SU-DHL-6 (cell line): Measurements from ENCODE around the gene CCT4.
"Not testable (repeated sequence)": the region's sequence is repeated elsewhere in the genome, so short reads cannot be mapped to it uniquely, and the experiment has no call there.

Experiments
- H2AFZ ChIP-seq: fragments of 200-600 bp; sonication (generic); 2 replicates; pipeline ENCODE4 v1.6.1; 2014; ENCODE audit warnings: low read depth, mild to moderate bottlenecking, moderate library complexity, mixed read lengths, antibody characterized with exemption, low read length; ENCODE audit not compliant: severe bottlenecking
- H3F3A ChIP-seq: fragments of 200-600 bp; shearing (Covaris generic); 2 replicates; pipeline ENCODE4 v1.6.0; 2016; ENCODE audit warnings: antibody characterized with exemption, mild to moderate bottlenecking; ENCODE audit not compliant: insufficient read depth
- H3K27ac ChIP-seq: fragments of 200-600 bp; sonication (generic); 2 replicates; pipeline ENCODE4 v1.5.1; 2016; ENCODE audit warnings: low read depth, mild to moderate bottlenecking, low read length, moderate library complexity, mixed read lengths
- H3K27me3 ChIP-seq: fragments of 200-600 bp; sonication (generic), shearing (Covaris generic); 2 replicates; pipeline ENCODE4 v1.6.0; 2014; ENCODE audit warnings: mild to moderate bottlenecking, low read length
- H3K36me3 ChIP-seq: fragments of 200-600 bp; sonication (generic); 2 replicates; pipeline ENCODE4 v1.6.1; 2014; ENCODE audit warnings: mild to moderate bottlenecking, low read length, mixed read lengths
- H3K4me2 ChIP-seq: fragments of 300-600, 200-600 bp; shearing (Covaris generic), sonication (generic); 2 replicates; pipeline ENCODE4 v1.6.0; 2014; ENCODE audit warnings: low read length, low read depth, mild to moderate bottlenecking; ENCODE audit not compliant: poor library complexity, severe bottlenecking
- H3K4me3 ChIP-seq: fragments of 200-600 bp; sonication (generic); 2 replicates; pipeline ENCODE4 v1.5.1; 2014; ENCODE audit warnings: antibody characterized with exemption, low read length, mild to moderate bottlenecking, mixed read lengths; ENCODE audit not compliant: insufficient read depth, poor library complexity, severe bottlenecking
- H3K79me2 ChIP-seq: fragments of 200-600 bp; sonication (generic); 2 replicates; pipeline ENCODE4 v1.6.1; 2014; ENCODE audit warnings: mild to moderate bottlenecking, low read length, moderate library complexity; ENCODE audit not compliant: insufficient read depth
- H3K9ac ChIP-seq: fragments of 200-600 bp; sonication (generic); 2 replicates; pipeline ENCODE4 v1.7.0; 2014; ENCODE audit warnings: mild to moderate bottlenecking, low read length
- H3K9me2 ChIP-seq: fragments of 200-600 bp; sonication (generic); replicated peaks from 2 replicates; pipeline ENCODE4 v1.6.1; 2014; ENCODE audit warnings: low read length; ENCODE audit not compliant: insufficient read depth
- H3K9me3 ChIP-seq: fragments of 200-600 bp; sonication (generic); 2 replicates; pipeline ENCODE4 v1.6.1; 2014; ENCODE audit warnings: low read length, mixed read lengths; ENCODE audit not compliant: insufficient read depth
- H4K20me1 ChIP-seq: fragments of 200-600 bp; sonication (generic); 2 replicates; pipeline ENCODE4 v1.6.1; 2014; ENCODE audit warnings: low read depth, mild to moderate bottlenecking, antibody characterized with exemption, low read length, moderate library complexity, mixed read lengths
- EZH2phosphoT487 ChIP-seq: fragments of 200-600 bp; sonication (generic), shearing (Covaris generic); conservative IDR thresholded peaks from 2 replicates; pipeline ENCODE4 v1.6.1; 2018; ENCODE audit warnings: mild to moderate bottlenecking, antibody characterized with exemption, low read length, moderate library complexity, mixed read lengths
- TF ChIP-seq, protein P1 (sequence below): fragments of 200-600 bp; sonication (generic); IDR thresholded peaks from one replicate; pipeline ENCODE4 v1.5.1; 2017; ENCODE audit warnings: antibody characterized with exemption, mild to moderate bottlenecking, low read length, moderate library complexity; ENCODE audit not compliant: insufficient read depth, poor library complexity, severe bottlenecking

Gene CCT4

DNA sequence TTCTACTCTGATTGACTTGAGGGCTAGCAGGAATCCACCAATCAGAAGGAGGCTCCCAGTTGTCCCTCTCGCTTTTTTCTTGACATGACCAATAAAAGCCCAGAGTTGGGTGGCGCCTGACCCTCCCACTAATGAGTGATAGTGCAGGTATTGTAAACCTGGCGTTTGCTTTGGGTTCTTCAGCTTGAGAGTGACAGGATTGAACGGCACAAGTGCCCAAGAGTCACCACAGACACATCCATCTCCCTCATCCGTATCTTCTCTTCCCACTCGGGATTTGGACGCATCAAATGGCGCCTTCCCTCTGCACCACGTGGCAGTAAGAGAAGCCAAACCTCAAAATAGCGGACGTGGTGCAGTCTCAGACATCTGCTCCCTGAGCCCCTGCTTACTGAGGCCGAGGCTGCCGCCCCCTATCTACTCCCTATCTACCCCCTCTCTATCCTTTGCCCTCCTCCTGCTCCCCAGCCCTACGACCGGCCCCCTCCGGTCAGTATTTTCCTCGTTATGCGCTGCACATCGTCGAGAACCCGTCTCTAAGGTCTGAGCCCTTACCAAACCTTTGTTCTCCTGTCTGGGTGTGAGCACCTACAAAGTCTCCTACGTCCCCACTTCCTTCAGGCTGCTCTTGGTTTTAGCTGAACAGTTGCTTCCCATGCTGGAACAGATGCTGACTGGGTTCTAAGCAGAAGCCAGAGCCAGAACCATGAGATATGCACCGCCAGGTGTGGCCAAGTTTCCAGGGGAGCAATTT is 33.7 kb downstream of the CCT4 start:
- Histone ChIP-seq H3K36me3 (no peaks in the 10 kb centered on the region), H3K27me3 (no peaks in the 10 kb centered on the region), H3K9me3 (no peaks in the 10 kb centered on the region), H2AFZ (peak overlapping the region; percentile 79), H3K4me2 (peak overlapping the region; percentile 82), H3K9me2 (no peaks in the 10 kb centered on the region), H3K4me3 (peak overlapping the region; percentile 78), H3K27ac (peak overlapping the region; percentile 77), H4K20me1 (no peaks in the 10 kb centered on the region), H3F3A (0 out of 2 replicates have a peak, but pooled peaks cover 3% of the 10 kb centered on the region), H3K9ac (peak overlapping the region; percentile 69), H3K79me2 (no peaks in the 10 kb centered on the region)
- TF ChIP-seq EZH2phosphoT487, result no peak
- TF ChIP-seq, protein P1, sequence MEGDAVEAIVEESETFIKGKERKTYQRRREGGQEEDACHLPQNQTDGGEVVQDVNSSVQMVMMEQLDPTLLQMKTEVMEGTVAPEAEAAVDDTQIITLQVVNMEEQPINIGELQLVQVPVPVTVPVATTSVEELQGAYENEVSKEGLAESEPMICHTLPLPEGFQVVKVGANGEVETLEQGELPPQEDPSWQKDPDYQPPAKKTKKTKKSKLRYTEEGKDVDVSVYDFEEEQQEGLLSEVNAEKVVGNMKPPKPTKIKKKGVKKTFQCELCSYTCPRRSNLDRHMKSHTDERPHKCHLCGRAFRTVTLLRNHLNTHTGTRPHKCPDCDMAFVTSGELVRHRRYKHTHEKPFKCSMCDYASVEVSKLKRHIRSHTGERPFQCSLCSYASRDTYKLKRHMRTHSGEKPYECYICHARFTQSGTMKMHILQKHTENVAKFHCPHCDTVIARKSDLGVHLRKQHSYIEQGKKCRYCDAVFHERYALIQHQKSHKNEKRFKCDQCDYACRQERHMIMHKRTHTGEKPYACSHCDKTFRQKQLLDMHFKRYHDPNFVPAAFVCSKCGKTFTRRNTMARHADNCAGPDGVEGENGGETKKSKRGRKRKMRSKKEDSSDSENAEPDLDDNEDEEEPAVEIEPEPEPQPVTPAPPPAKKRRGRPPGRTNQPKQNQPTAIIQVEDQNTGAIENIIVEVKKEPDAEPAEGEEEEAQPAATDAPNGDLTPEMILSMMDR, result no peak

DNA sequence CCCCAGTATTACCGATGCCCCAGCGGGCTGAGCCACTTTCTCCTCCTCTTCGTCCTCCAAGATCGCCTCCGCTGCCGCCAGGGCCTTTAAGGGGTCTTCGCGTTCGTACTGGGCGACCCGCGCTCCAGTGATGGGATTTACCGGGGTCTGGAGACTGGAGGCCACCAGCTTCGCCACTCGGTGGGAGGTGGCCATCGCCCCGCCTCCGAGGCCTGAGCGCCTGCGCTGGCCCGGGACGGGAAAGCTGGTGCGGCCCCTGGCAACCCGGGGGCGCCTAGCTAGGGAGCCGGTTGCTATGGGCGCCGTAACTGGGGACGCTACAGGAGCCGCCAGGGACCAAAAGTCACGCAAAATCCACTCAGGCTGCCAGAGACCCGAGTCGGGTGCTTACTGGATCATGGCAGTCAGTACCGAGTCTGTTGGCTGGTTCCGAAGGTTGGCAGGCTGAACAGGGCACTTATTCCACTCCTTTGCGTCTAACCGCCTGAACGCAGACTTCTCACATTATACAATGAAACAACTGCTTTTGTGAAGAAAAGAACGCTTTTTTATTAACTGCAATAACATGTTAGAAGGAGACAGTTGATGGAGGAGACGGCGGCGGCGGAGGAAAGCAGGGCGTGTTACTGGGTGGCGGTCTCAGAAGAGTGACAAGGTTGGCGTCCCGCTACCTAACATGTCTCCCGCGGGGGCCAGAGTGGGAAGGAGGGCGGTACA is 34.5 kb downstream of the CCT4 start, which contains the start of gene FAM161A:
TSS of gene FAM161A (minus strand) at position 214 of the 717 bp plus-strand sequence. CDS start at position 195, 19 bp downstream.
- TF ChIP-seq EZH2phosphoT487, result no peak
- TF ChIP-seq, protein P1, result no peak
- H3K36me3 ChIP-seq, result no peaks in the 10 kb centered on the region
- peak within 1 kb of the TSS; percentile 69 for H3K9ac ChIP-seq
- H3F3A ChIP-seq, result 0 out of 2 replicates have a peak, but pooled peaks cover 3% of the 10 kb centered on the region
- peak within 1 kb of the TSS; percentile 78 for H3K4me3 ChIP-seq
- H3K9me2 ChIP-seq, result no peaks in the 10 kb centered on the region
- no peaks in the 10 kb centered on the region for H3K9me3 ChIP-seq
- H3K27ac ChIP-seq, result peak within 1 kb of the TSS; percentile 77
- H3K27me3 ChIP-seq, result no peaks in the 10 kb centered on the region
- H3K79me2 ChIP-seq, result no peaks in the 10 kb centered on the region
- H2AFZ ChIP-seq, result peak within 1 kb of the TSS; percentile 79
- H4K20me1 ChIP-seq, result no peaks in the 10 kb centered on the region
- H3K4me2 ChIP-seq, result peak within 1 kb of the TSS; percentile 82

DNA sequence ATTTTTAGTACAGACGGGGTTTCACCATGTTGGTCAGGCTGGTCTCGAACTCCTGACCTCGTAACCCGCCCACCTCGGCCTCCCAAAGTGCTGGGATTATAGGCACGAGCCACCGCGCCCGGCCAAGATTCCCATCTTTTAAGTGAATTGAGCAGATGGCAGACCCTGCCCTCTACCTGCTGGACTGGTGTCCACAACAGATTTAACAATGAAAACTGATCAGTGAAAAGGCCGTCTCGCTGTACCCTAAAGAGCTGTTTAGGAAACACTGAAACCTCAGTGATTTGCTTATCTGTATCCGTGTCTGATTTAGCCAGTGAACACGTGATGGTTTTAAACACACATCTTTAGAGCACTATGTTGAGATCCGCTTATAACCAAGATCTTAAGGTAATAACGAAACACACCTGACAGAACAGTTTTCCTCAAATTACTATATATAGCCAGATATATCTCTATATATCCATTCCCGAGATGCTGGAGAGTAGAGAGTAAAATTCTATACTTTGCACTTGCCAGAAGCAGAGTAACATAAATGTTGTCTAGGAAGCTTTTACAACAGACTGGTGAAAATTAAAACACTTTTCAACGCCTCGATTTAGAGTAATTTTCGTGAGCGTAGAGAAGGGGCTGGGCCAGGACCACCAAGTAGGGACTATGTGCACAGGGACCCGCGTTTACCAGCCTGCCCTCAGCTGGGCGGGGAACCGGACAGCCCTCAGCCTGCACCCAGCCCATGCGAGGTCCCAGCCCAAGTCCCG is 35.2 kb downstream of the CCT4 start:
- Histone ChIP-seq H3K9ac (peak overlapping the region; percentile 69), H3K36me3 (no peaks in the 10 kb centered on the region), H4K20me1 (no peaks in the 10 kb centered on the region), H3K9me2 (no peaks in the 10 kb centered on the region), H3K4me2 (peak overlapping the region; percentile 82), H3K4me3 (peak overlapping the region; percentile 78), H3K9me3 (no peaks in the 10 kb centered on the region), H3K27ac (peak overlapping the region; percentile 77), H3K27me3 (no peaks in the 10 kb centered on the region), H2AFZ (peak overlapping the region; percentile 79), H3F3A (0 out of 2 replicates have a peak, but pooled peaks cover 3% of the 10 kb centered on the region), H3K79me2 (no peaks in the 10 kb centered on the region)
- TF ChIP-seq EZH2phosphoT487, result no peak
- TF ChIP-seq, protein P1, result no peak

DNA sequence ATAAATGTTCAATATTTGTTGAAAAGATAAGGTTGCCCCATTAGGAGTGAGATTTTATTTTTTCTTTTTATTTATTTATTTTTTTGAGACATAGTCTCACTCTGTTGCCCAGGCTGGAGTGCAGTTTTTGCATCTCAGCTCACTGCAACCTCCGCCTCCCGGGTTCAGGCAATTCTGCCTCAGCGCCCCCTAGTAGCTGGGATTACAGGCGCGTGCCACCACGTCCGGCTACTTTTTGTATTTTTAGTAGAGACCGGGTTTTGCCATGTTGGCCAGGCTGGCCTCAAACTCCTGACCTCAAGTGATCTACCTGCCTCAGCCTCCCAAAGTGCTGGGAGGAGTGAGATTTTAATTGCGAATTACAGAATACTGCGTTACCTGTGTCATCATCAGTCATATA is 37.2 kb downstream of the CCT4 start:
- not testable (repeated sequence) for H2AFZ ChIP-seq, H3K9ac ChIP-seq, H4K20me1 ChIP-seq, H3K36me3 ChIP-seq, H3K27ac ChIP-seq, H3K79me2 ChIP-seq, H3K4me3 ChIP-seq, H3K9me2 ChIP-seq, H3K4me2 ChIP-seq, H3F3A ChIP-seq, H3K27me3 ChIP-seq, H3K9me3 ChIP-seq
